Activated CD4-positive, alpha-beta T cell treated with anti-CD3 and anti-CD28 coated beads, Interleukin-2, Interleukin-6, amounts not matched to agents 100 ng/mL and 50 ng/mL, durations not matched to agents 16 hours and 8 hours (primary cell): Measurements from ENCODE around the gene RASGRF1.
A peak's percentile ranks its signal among the peaks of the same experiment; 100 is the strongest.
"Not testable (repeated sequence)": the region's sequence is repeated elsewhere in the genome, so short reads cannot be mapped to it uniquely, and the experiment has no call there.

Experiments used
- DNase-seq: peaks from one replicate; pipeline ENCODE4 v3.0.0-alpha.2; 2020

Gene RASGRF1

GRCh38 chr15:78947506-78947905 is 143.1 kb downstream of the RASGRF1 start:
- DNase-seq = no peak

GRCh38 chr15:78946493-78946892 is 144.1 kb downstream of the RASGRF1 start:
- no peak for DNase-seq

GRCh38 chr15:78944669-78945407 is 145.7 kb downstream of the RASGRF1 start, which contains the start of gene CTSH:
Gene CTSH (minus strand): TSS chr15:78945046. CDS start chr15:78944981, 65 bp downstream.
- peak; percentile 84 for DNase-seq

GRCh38 chr15:78944202-78944625 is 146.4 kb downstream of the RASGRF1 start:
- peak; percentile 8 for DNase-seq

GRCh38 chr15:78943692-78944091 is 146.9 kb downstream of the RASGRF1 start:
- DNase-seq = no peak

GRCh38 chr15:78942741-78943140 is 147.8 kb downstream of the RASGRF1 start:
- no peak for DNase-seq

GRCh38 chr15:78938658-78939488 is 151.7 kb downstream of the RASGRF1 start:
- DNase-seq = peak; percentile 75

- peak; percentile 69 for DNase-seq
These were observed 153.3 kb downstream of the RASGRF1 start for GRCh38 chr15:78937132-78937739.

- no peak for DNase-seq
These were observed 155.9 kb downstream of the RASGRF1 start for GRCh38 chr15:78934655-78935023.

- DNase-seq = no peak
These were observed 156.5 kb downstream of the RASGRF1 start for GRCh38 chr15:78933823-78934654.

GRCh38 chr15:78933187-78933822 is 157.3 kb downstream of the RASGRF1 start:
- DNase-seq = no peak

- no peak for DNase-seq
These were observed 158.2 kb downstream of the RASGRF1 start for GRCh38 chr15:78932258-78932808.

GRCh38 chr15:78931439-78932257 is 158.9 kb downstream of the RASGRF1 start:
- DNase-seq = no peak

- DNase-seq = no peak
These were observed 159.8 kb downstream of the RASGRF1 start for GRCh38 chr15:78930577-78931388.

GRCh38 chr15:78929536-78930264 is 160.9 kb downstream of the RASGRF1 start:
- no peak for DNase-seq

- DNase-seq = no peak
These were observed 161.9 kb downstream of the RASGRF1 start for GRCh38 chr15:78928616-78929093.

- not testable (repeated sequence) for DNase-seq
These were observed 162.4 kb downstream of the RASGRF1 start for GRCh38 chr15:78928176-78928575.

GRCh38 chr15:78927077-78927790 is 163.3 kb downstream of the RASGRF1 start:
- DNase-seq = no peak
